Hepatocyte (in vitro differentiated cells): ENCODE results near the gene INS.

Source experiments
- EZH2 ChIP-seq: fragments of 200-600 bp; sonication (generic); IDR thresholded peaks from 2 replicates; pipeline ENCODE4 v1.6.1; 2016; ENCODE audit warnings: antibody characterized with exemption, mild to moderate bottlenecking, borderline replicate concordance
- EZH2phosphoT487 ChIP-seq: fragments of 200-600 bp; sonication (generic); IDR thresholded peaks from one replicate; pipeline ENCODE4 v1.6.1; 2018; ENCODE audit warnings: antibody characterized with exemption, mild to moderate bottlenecking, low read depth, moderate library complexity; ENCODE audit not compliant: unreplicated experiment, severe bottlenecking
- TF ChIP-seq, protein P1 (sequence below): fragments of 200-600 bp; sonication (generic); IDR thresholded peaks from 2 replicates; pipeline ENCODE4 v1.5.1; 2016; ENCODE audit warnings: antibody characterized with exemption, mild to moderate bottlenecking; ENCODE audit not compliant: poor library complexity

DNA sequence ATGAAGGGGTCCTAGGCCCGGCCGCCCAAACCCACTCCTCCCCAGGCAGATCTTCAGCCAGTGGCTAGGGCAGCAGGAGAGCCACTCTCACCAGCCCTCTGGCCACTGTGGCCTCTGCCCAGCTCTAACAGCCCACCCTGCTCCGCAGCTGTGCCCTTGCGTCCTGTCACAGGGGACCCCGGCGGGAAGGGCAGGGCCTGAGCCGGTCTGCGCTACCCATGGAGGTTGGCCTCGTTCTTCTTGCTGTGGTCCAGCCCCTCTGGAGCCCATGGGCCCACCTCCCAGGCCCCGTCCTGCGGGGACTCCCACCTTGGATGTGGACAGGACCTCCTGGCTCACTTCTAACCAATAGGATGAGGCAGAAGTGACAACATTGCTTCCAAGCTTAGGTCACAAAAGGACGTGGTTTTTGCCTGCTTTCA is 48.9 kb upstream of the INS start:
- TF ChIP-seq, protein P1, sequence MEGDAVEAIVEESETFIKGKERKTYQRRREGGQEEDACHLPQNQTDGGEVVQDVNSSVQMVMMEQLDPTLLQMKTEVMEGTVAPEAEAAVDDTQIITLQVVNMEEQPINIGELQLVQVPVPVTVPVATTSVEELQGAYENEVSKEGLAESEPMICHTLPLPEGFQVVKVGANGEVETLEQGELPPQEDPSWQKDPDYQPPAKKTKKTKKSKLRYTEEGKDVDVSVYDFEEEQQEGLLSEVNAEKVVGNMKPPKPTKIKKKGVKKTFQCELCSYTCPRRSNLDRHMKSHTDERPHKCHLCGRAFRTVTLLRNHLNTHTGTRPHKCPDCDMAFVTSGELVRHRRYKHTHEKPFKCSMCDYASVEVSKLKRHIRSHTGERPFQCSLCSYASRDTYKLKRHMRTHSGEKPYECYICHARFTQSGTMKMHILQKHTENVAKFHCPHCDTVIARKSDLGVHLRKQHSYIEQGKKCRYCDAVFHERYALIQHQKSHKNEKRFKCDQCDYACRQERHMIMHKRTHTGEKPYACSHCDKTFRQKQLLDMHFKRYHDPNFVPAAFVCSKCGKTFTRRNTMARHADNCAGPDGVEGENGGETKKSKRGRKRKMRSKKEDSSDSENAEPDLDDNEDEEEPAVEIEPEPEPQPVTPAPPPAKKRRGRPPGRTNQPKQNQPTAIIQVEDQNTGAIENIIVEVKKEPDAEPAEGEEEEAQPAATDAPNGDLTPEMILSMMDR: no peak
- no peak for TF ChIP-seq EZH2phosphoT487
- TF ChIP-seq EZH2: no peak
